Measurements from ENCODE around the gene SH2B2. TPM values are rescaled to one million over a fixed set of nuclear protein-coding genes. Genes with fewer than 3 reads are reported as not detected.

Gene SH2B2
- total and polyA plus RNA-seq, 4 donors: 3.3 to 9.7 (median 7.2) TPM

DNA sequence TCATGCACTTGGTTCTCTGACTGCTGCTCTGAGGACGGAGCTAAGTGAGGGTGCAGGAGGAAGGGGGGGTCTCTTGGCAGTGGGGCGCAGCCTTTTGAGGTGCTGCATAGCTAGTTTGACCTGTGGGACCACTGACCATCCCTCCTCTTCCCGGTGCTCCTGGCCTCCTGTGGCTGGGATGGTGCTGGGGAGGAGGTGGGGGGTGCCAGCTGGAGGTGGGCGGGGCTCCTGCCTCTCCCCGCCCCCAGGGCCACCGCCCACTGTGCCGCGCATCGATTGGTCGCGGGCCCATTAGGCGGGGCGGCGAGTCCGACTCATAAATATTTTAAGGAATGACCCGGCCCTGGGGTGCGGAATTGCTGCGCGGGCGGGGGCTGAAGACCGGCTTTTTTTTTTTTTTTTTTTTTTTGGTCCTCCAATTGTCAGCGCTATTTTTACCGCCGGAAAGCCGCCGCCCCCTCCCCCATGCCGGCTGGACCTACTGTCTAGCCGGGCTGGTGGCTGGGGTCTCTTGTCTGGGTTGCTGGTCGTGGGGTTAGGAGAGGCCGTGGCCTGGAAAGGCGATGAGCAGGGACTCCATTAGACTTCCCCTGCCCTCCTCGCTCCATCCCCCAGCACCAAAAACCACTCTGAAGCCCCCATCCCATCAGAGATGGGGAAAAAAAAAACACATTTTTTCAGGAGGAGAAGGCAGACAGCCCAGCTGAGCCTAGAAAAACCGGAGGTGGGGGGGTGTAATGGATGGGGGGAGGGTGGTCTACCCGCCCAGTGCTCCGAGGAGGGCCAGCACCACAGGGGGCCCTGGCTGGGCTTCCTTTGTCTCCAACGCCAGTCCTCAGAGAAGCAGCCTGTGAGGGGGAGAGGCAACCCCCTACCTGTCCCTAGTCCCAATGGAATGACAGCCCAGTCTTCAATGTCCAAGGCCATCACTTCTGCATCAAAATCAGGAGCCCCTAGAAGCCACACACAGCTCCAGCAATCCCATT is 6.4 kb downstream of the SH2B2 start:
- Histone ChIP-seq H3K4me1 (ENCODE audit: control insufficient read depth in 5 of 5, insufficient read depth in 5 of 5, low read length in 5 of 5) (peaks cover 0 to 5% (median under 1%) of the 10 kb centered on the region in 5 donors), H3K27ac (ENCODE audit: low read depth in 1 of 2, low read length in 1 of 2) (no peak overlapping the region), H3K9ac (ENCODE audit: insufficient read depth in 1 of 2, low read length in 2 of 2) (no peak overlapping the region), H3K4me3 (no peak overlapping the region), H3K36me3 (ENCODE audit: control insufficient read depth in 4 of 4, insufficient read depth in 4 of 4, low read length in 4 of 4) (no peaks in the 10 kb centered on the region), H3K27me3 (ENCODE audit: control insufficient read depth in 3 of 3, insufficient read depth in 3 of 3, low read length in 2 of 3) (no peaks in the 10 kb centered on the region), H3K9me3 (ENCODE audit: control insufficient read depth in 4 of 4, insufficient read depth in 3 of 4, low read length in 3 of 4) (no peaks in the 10 kb centered on the region)
- no peak for TF ChIP-seq CTCF (IDR thresholded peaks at IDR 0.05; ENCODE audit: control extremely low read depth, extremely low read depth)
- WGBS, 2 donors: 42 to 43% methylated on average over 33 to 36 of the region's 36 CpGs
- ATAC-seq (ENCODE audit: insufficient read depth, low FRiP score) (no peak), DNase-seq (no peak)

- H3K9me3 ChIP-seq (ENCODE audit: control insufficient read depth in 4 of 4, insufficient read depth in 3 of 4, low read length in 3 of 4): no peaks in the 10 kb centered on the region
- no peak overlapping the region for H3K9ac ChIP-seq (ENCODE audit: insufficient read depth in 1 of 2, low read length in 2 of 2)
- no peaks in the 10 kb centered on the region for H3K4me1 ChIP-seq (ENCODE audit: control insufficient read depth in 5 of 5, insufficient read depth in 5 of 5, low read length in 5 of 5)
- H3K36me3 ChIP-seq (ENCODE audit: control insufficient read depth in 4 of 4, insufficient read depth in 4 of 4, low read length in 4 of 4): no peaks in the 10 kb centered on the region
- H3K27me3 ChIP-seq (ENCODE audit: control insufficient read depth in 3 of 3, insufficient read depth in 3 of 3, low read length in 2 of 3): peaks cover 0 to 2% (median 2%) of the 10 kb centered on the region in 3 donors
- WGBS, 2 donors: 94 to 97% methylated on average over 3 of the region's 3 CpGs
- DNase-seq (no peak), ATAC-seq (ENCODE audit: insufficient read depth, low FRiP score) (no peak)
- no peak overlapping the region for H3K4me3 ChIP-seq
- H3K27ac ChIP-seq (ENCODE audit: low read depth in 1 of 2, low read length in 1 of 2): no peak overlapping the region
- no peak for TF ChIP-seq CTCF (IDR thresholded peaks at IDR 0.05; ENCODE audit: control extremely low read depth, extremely low read depth)
These were observed 7.9 kb downstream of the SH2B2 start for GRCh38 chr7:102294589-102294988.

- Histone ChIP-seq H3K9ac (ENCODE audit: insufficient read depth in 1 of 2, low read length in 2 of 2) (no peak overlapping the region), H3K4me3 (no peak overlapping the region), H3K4me1 (ENCODE audit: control insufficient read depth in 5 of 5, insufficient read depth in 5 of 5, low read length in 5 of 5) (no peaks in the 10 kb centered on the region), H3K9me3 (ENCODE audit: control insufficient read depth in 4 of 4, insufficient read depth in 3 of 4, low read length in 3 of 4) (no peaks in the 10 kb centered on the region), H3K27ac (ENCODE audit: low read depth in 1 of 2, low read length in 1 of 2) (no peak overlapping the region), H3K36me3 (ENCODE audit: control insufficient read depth in 4 of 4, insufficient read depth in 4 of 4, low read length in 4 of 4) (no peaks in the 10 kb centered on the region), H3K27me3 (ENCODE audit: control insufficient read depth in 3 of 3, insufficient read depth in 3 of 3, low read length in 2 of 3) (peaks cover 0 to 7% (median 2%) of the 10 kb centered on the region in 3 donors)
- 65 to 78% methylated on average over 12 of the region's 12 CpGs for WGBS, 2 donors
- no peak for ATAC-seq (ENCODE audit: insufficient read depth, low FRiP score)
- TF ChIP-seq CTCF (IDR thresholded peaks at IDR 0.05; ENCODE audit: control extremely low read depth, extremely low read depth): no peak
- no peak for DNase-seq
These were observed 8.9 kb downstream of the SH2B2 start for GRCh38 chr7:102295346-102296178.
